CD1c-positive myeloid dendritic cell (primary cell): ENCODE results near the gene C4orf50.

Source experiments
- DNase-seq: peaks from one replicate; pipeline ENCODE4 v3.0.0-alpha.2; 2016; ENCODE audit errors: extremely low spot score

C4orf50 gene

DNA sequence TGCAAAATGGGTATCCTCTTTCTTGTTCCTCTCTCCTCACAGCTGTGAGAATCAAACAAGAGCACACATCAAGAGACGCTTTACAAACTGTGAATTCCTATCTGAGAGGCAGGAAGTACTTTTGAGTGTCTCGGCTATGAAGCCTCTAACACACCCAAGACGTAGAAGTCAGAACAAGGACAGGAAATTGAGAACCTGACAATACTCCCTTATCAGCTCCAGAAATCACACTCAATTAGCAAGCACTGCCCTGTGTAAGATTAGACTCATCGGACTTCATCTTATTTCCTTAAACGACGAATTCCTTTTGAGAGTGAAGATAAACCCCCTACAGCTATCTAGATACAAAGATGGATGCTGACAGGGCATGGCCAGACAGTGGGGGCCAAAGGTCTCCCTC lies 74.7 kb downstream of the C4orf50 start:
- DNase-seq, result no peak

GRCh38 chr4:5942947-5943346 lies 75.3 kb downstream of the C4orf50 start:
- DNase-seq, result no peak

DNA sequence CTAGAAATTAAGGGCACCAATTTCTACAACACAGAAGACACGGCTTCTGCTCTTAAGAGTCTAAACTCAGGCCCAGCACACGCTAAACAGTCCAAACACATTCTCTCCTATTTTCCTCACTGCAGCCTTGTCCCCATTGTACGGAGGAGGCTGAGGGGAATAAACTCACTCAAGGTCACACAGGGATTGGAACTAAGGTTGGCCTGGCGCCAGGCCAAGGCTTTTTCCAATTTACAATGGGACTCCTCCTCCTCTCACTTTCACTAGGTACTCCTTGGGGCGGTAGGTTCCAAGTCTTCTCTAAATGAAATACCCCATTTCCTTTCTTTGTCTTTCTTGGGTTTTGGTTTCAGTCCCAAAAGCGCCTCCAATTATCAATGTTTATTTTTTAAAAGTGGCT lies 76.6 kb downstream of the C4orf50 start:
- no peak for DNase-seq

DNA sequence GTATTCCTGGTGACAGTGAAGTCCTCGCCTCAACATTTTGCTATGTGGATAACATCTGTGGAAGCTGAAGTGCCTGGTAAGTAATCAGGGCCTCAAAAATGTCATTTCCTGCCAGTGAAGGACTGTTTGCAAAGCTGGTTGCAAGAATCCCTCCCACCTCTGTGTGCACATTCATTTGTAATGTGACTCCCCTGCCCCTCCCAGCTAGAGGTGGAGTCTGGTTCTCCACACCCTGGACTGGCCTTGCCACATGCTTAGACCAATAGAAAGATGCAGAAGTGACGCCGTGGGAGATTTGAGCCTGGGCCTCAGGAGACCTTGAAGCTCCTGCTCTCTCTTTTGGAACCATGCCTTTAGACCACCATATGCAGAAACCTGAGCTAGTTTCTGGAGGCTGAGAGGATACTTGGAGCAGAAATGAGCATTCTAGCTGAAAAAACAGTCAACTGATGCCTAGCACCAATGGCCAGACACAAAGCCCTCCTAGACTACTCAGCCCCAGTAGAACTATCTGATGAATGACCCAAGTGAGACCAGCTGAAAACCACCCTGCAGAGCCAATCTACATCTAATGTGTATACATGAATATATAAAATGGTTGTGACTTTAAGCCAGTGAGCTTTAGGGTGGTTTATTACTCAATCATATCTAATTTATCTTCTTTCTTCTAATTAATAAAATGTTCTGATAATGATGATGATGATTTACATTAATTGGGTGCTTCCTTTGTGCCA lies 77.6 kb downstream of the C4orf50 start:
- no peak for DNase-seq

GRCh38 chr4:5933996-5934831 lies 84.0 kb downstream of the C4orf50 start:
- DNase-seq, result no peak

DNA sequence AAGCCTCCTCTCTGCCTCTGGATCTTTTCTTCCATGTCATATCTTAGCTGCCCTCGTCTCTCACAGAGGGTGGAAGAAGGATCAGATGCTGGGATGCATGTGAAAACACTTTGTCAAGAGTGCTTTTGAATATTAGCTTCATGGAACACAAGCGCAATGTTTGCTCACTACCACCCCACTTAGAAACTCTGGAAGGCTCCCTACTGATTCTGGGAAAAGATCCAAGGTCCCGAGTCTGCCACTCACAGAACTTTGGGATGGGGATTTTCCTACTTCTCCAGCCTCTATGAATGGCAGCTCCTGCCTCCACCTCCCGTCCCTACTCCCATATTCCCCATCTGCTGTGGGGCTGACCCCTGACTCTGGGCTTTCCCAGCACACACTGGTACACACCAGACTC lies 85.1 kb downstream of the C4orf50 start:
- no peak for DNase-seq

DNA sequence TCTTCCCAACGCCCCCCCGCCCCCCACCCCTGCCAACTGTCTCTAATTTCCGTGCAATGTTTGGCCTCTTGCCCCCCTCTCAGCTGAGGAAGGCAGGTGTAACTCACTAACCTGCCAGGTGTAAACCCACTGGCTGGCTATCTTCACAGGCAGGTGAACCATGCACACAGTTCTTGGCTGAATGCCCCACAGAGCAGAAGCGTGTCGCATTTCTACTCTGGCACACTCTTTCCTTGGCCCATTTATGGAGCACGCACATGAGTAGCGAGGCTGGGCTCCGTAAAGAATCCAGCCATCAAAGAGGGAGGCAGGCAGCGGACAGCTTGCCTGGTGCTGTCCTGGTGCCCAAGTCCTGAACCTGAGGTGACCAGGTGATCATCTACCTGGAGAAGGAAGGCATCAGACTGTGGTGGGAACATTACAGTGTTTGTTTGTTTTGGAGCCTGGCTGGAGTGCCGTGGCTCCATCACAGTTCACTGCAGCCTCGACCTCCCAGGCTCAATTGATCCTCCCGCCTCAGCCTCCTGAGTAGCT lies 86.1 kb downstream of the C4orf50 start:
- DNase-seq, result no peak

- no peak for DNase-seq
These were observed 86.7 kb downstream of the C4orf50 start for GRCh38 chr4:5931526-5931925.

GRCh38 chr4:5930876-5931275 lies 87.4 kb downstream of the C4orf50 start:
- DNase-seq, result no peak

DNA sequence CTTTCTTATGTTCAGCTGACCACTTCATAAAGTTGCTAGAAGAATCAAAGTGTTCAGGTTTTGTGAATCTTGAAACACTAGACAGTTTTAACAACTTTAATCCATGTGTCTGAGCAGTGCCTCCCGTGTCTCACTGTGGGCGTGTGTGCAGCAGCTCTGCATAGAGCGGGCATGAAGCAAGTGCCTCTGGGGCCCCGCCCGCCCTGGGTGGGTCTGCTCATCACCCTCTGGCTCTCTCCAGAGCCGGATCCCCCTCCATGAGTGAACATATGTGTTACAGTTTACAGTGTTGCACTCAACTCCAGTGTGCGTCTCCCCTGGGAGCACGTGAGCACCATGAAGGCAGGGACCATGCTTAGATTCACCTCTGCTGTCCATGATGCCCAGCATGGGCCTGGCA lies 87.8 kb downstream of the C4orf50 start:
- DNase-seq, result no peak

DNA sequence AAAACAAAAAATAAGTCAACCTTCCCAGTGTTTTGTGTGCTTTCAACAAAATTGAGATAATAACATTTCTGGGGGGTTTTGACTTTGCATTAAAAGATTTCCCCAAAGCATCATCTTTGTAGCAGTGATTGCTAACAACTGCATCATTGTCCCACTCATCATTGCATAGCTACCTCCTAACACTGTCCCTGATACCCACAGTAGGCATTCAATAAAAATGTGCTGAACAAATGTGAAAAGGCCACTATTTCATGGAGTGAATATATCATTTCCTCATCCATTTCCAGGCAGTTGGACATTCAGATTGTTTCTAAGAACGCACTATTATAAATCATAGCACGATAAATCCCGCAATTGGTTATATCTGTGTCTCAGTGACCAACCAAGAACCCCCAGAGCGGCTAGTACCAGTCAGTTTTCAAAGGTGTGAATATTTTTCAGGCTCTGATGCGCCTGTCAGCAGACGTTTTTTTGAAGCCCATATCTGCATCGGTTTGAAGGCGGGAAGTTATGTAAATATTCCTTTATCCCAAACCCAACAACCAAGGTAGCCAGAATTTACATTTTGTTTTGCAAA lies 89.3 kb downstream of the C4orf50 start:
- no peak for DNase-seq

DNA sequence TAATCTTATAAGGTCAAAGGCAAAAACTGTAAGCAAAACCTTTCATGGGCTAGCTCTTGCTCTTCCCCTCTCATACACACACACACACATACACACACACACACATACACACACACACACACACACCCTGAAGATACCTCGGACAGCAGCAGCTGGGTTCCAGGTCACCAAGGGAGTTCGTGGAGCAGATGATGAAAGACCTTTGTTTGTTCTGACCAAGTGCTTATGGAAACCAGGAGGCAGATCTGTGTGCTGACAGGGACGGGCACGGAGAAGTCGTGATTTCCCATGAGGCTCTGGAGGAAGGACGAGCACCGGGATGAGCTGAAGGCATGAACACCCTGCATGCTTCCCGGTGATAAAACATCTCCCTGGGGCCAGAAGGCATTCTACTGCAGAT lies 90.0 kb downstream of the C4orf50 start:
- DNase-seq, result no peak

- DNase-seq, result no peak
These were observed 90.5 kb downstream of the C4orf50 start for GRCh38 chr4:5927747-5928146.

GRCh38 chr4:5927116-5927515 lies 91.1 kb downstream of the C4orf50 start:
- DNase-seq, result no peak

GRCh38 chr4:5926598-5926997 lies 91.6 kb downstream of the C4orf50 start:
- DNase-seq, result no peak

- no peak for DNase-seq
These were observed 92.6 kb downstream of the C4orf50 start for GRCh38 chr4:5925419-5926200.

DNA sequence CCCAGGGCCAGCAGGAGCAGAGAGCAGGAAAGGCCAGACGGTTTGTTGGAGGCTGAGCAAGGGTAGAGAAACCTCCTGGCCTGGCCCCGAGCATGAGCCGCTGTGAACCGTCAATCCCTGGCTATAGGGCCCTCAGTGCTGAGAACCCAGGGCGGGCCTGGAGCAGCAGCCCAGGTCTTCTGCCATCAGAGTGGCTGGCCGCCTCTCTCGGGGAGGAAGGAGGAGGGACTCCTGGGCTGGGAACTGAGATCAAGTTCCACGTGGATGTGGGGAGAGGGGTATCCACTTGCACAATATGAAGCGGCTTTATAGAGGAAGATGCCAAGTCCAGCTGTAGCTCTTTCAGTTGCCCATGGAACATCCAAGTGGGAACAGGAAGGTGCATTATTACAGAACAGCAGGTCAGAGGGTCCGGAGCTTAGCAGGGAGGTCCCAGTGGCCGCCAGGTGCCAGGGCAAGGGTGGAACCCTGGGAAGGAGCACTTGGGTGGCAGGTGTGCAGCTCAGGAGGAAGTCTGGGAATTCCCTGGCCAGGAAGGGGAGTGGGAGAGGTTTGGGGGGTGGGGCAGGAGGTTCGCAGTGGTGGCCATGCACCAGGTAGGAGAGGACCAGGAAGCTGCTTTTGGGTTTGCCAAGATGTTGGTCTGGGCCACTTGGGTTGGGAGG lies 93.6 kb downstream of the C4orf50 start:
- DNase-seq, result no peak

- DNase-seq, result no peak
These were observed 94.9 kb downstream of the C4orf50 start for GRCh38 chr4:5923376-5923775.

DNA sequence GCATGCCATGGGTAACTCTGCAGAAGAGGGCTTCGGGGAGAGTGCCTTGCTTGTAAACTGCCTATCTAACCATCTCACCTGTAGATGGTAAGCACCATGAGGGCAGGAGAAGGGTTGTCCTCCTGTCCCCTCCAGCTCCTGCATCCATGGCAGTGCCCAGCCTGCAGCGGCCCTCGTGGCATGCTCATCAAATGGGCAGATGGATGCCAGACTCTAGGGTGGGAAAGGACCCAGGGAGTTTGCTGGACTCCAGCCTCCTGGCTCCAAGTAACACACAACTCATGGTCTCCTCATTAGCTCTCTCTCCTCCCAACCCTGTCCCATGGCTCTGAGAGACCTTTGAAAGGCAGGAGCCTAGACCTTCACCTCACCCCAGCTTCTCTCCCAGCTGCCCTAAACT lies 95.7 kb downstream of the C4orf50 start:
- no peak for DNase-seq

DNA sequence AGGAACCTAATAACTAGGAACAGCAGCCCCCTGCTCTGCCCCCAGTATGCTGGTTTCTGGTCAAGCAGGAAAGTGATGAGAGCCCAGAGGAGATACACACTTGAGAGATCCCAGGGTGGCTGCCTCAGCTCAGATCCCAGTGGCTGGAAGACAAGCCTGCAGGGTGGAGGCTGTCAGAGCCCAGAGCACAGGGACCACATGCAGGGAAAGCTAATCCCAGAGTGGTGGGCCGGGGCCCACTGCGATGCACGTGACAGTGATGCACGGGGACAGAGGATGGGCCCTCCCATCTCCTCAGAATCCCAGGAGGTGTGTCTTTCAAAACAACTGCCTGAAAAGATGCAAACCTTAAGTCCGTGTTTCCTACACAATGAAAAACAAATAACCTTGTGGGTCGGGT lies 96.2 kb downstream of the C4orf50 start:
- no peak for DNase-seq
